ENCODE data around the gene GRID1. TPM values are rescaled to one million over a fixed set of nuclear protein-coding genes. Genes with fewer than 3 reads are reported as not detected.

GRID1 gene
- polyA plus RNA-seq, 1 donor (not counting 4 experiments of a cell fraction or from before 2014, with no cell fraction given), result 0.01 TPM

DNA sequence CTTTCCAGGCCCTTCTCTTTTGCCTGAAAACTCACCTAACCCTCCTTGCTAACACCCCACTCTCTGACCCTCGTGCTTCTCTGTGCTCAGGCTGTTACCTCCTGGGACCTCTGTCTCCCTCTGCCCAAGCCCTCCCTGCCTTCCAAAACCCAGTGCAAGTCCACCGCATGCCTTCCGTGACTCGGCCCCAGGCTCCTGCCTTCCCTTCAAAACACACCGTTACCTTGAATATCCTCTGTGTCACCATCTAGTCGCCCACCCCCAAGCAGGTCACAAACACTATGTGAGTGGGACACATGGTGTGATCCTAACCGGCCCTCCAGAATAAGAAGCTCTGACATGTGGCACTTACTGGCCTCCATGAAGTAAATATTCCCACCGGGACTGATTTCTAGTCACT is 176.7 kb downstream of the GRID1 start:
- Histone ChIP-seq H3K4me2 (ENCODE audit: control insufficient read depth, extremely low read depth, insufficient read depth, low read depth, low read length) (no peak overlapping the region), H3K36me3 (ENCODE audit: control insufficient read depth in 2 of 2, extremely low read depth in 1 of 2, insufficient read depth in 2 of 2, low read length in 2 of 2) (no peaks in the 10 kb centered on the region), H3K9ac (ENCODE audit: control insufficient read depth, extremely low read depth, insufficient read depth, low read length) (no peak overlapping the region), H3K27me3 (ENCODE audit: control insufficient read depth, extremely low read depth, insufficient read depth, low read length) (no peaks in the 10 kb centered on the region), H2AFZ (ENCODE audit: control insufficient read depth, low read length) (no peak overlapping the region), H3K4me3 (ENCODE audit: control insufficient read depth in 2 of 3, extremely low read depth in 1 of 3, insufficient read depth in 2 of 3, low read depth in 1 of 3, low read length in 3 of 3) (no peak overlapping the region), H3K9me1 (ENCODE audit: control insufficient read depth, extremely low read depth, insufficient read depth, low read length) (no peaks in the 10 kb centered on the region), H4K20me1 (ENCODE audit: control insufficient read depth, extremely low read depth, insufficient read depth, low read length) (no peaks in the 10 kb centered on the region), H3K4me1 (ENCODE audit: control insufficient read depth, extremely low read depth, insufficient read depth, low read length) (no peaks in the 10 kb centered on the region), H3K79me2 (ENCODE audit: control insufficient read depth, insufficient read depth, low read length) (no peaks in the 10 kb centered on the region), H3K27ac (ENCODE audit: control insufficient read depth, insufficient read depth, low read length) (no peak overlapping the region), H3K9me3 (ENCODE audit: control insufficient read depth, low read depth, low read length) (no peaks in the 10 kb centered on the region)
- no peak for FAIRE-seq
- dilution Hi-C loops (cut with MboI; ENCODE audit: extremely low pct_ligation_motif_present, low sequenced_read_pairs), result no loop called here
- TF ChIP-seq EZH2 (IDR thresholded peaks at IDR 0.05; ENCODE audit: low read length), result no peak
- TF ChIP-seq, protein P1, sequence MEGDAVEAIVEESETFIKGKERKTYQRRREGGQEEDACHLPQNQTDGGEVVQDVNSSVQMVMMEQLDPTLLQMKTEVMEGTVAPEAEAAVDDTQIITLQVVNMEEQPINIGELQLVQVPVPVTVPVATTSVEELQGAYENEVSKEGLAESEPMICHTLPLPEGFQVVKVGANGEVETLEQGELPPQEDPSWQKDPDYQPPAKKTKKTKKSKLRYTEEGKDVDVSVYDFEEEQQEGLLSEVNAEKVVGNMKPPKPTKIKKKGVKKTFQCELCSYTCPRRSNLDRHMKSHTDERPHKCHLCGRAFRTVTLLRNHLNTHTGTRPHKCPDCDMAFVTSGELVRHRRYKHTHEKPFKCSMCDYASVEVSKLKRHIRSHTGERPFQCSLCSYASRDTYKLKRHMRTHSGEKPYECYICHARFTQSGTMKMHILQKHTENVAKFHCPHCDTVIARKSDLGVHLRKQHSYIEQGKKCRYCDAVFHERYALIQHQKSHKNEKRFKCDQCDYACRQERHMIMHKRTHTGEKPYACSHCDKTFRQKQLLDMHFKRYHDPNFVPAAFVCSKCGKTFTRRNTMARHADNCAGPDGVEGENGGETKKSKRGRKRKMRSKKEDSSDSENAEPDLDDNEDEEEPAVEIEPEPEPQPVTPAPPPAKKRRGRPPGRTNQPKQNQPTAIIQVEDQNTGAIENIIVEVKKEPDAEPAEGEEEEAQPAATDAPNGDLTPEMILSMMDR (optimal IDR thresholded peaks at IDR 0.05 in 1 of 3, IDR thresholded peaks at IDR 0.05 in 1 of 3, conservative IDR thresholded peaks at IDR 0.05 in 1 of 3; ENCODE audit: extremely low read depth in 1 of 3, insufficient read depth in 2 of 3, low read length in 3 of 3), result no peak
- DNase-seq (ENCODE audit: low read depth, low spot score), result no peak

- no peaks in the 10 kb centered on the region for H3K36me3 ChIP-seq (ENCODE audit: control insufficient read depth in 2 of 2, extremely low read depth in 1 of 2, insufficient read depth in 2 of 2, low read length in 2 of 2)
- no peak overlapping the region for H3K4me2 ChIP-seq (ENCODE audit: control insufficient read depth, extremely low read depth, insufficient read depth, low read depth, low read length)
- no peak for TF ChIP-seq EZH2 (IDR thresholded peaks at IDR 0.05; ENCODE audit: low read length)
- TF ChIP-seq, protein P1 (optimal IDR thresholded peaks at IDR 0.05 in 1 of 3, IDR thresholded peaks at IDR 0.05 in 1 of 3, conservative IDR thresholded peaks at IDR 0.05 in 1 of 3; ENCODE audit: extremely low read depth in 1 of 3, insufficient read depth in 2 of 3, low read length in 3 of 3), result no peak
- DNase-seq (ENCODE audit: low read depth, low spot score) (no peak), FAIRE-seq (no peak)
- H3K4me3 ChIP-seq (ENCODE audit: control insufficient read depth in 2 of 3, extremely low read depth in 1 of 3, insufficient read depth in 2 of 3, low read depth in 1 of 3, low read length in 3 of 3), result no peak overlapping the region
- no peak overlapping the region for H2AFZ ChIP-seq (ENCODE audit: control insufficient read depth, low read length)
- H3K9ac ChIP-seq (ENCODE audit: control insufficient read depth, extremely low read depth, insufficient read depth, low read length), result no peak overlapping the region
- H3K27me3 ChIP-seq (ENCODE audit: control insufficient read depth, extremely low read depth, insufficient read depth, low read length), result no peaks in the 10 kb centered on the region
- dilution Hi-C loops (cut with MboI; ENCODE audit: extremely low pct_ligation_motif_present, low sequenced_read_pairs), result no loop called here
- H3K27ac ChIP-seq (ENCODE audit: control insufficient read depth, insufficient read depth, low read length), result no peak overlapping the region
- no peaks in the 10 kb centered on the region for H3K79me2 ChIP-seq (ENCODE audit: control insufficient read depth, insufficient read depth, low read length)
- no peaks in the 10 kb centered on the region for H3K9me1 ChIP-seq (ENCODE audit: control insufficient read depth, extremely low read depth, insufficient read depth, low read length)
- no peaks in the 10 kb centered on the region for H4K20me1 ChIP-seq (ENCODE audit: control insufficient read depth, extremely low read depth, insufficient read depth, low read length)
- no peaks in the 10 kb centered on the region for H3K4me1 ChIP-seq (ENCODE audit: control insufficient read depth, extremely low read depth, insufficient read depth, low read length)
- H3K9me3 ChIP-seq (ENCODE audit: control insufficient read depth, low read depth, low read length), result no peaks in the 10 kb centered on the region
Observed at GRCh38 chr10:86188796-86189558, 177.6 kb downstream of the GRID1 start.
